Neural progenitor cell (in vitro differentiated cells): ENCODE measurements around the gene EIF5A. TPM values are rescaled to one million over a fixed set of nuclear protein-coding genes. Genes with fewer than 3 reads are reported as not detected.

Source experiments
- DNase-seq: peaks from one replicate; pipeline ENCODE4 v3.0.0-alpha.2; 2016; ENCODE audit warnings: low spot score
- H2AFZ ChIP-seq: fragments of 200-600 bp; sonication (generic); replicated peaks from 2 replicates; pipeline ENCODE4 v1.6.1; 2016; ENCODE audit warnings: antibody characterized with exemption
- H3F3A ChIP-seq: fragments of 200-600 bp; sonication (generic); 2 replicates; pipeline ENCODE4 v1.6.1; 2016; ENCODE audit warnings: antibody characterized with exemption, low read depth
- H3K27ac ChIP-seq: fragments of 200-600 bp; sonication (generic); 2 replicates; pipeline ENCODE4 v1.5.1; 2016; ENCODE audit warnings: mild to moderate bottlenecking
- H3K27me3 ChIP-seq: fragments of 200-600 bp; sonication (generic); 2 replicates; pipeline ENCODE4 v1.6.1; 2016; ENCODE audit warnings: mild to moderate bottlenecking, moderate library complexity
- H3K36me3 ChIP-seq: fragments of 200-600 bp; sonication (generic); 2 replicates; pipeline ENCODE4 v1.5.1; 2016
- H3K4me1 ChIP-seq: fragments of 200-600 bp; sonication (generic); 2 replicates; pipeline ENCODE4 v1.6.1; 2016; ENCODE audit warnings: mixed run types
- H3K4me2 ChIP-seq: fragments of 200-600 bp; sonication (generic); 2 replicates; pipeline ENCODE4 v1.6.1; 2016
- H3K4me3 ChIP-seq: fragments of 200-600 bp; sonication (generic); 2 replicates; pipeline ENCODE4 v1.5.1; 2016
- H3K79me2 ChIP-seq: fragments of 200-600 bp; sonication (generic); 2 replicates; pipeline ENCODE4 v1.6.1; 2016; ENCODE audit warnings: low read depth
- H3K9ac ChIP-seq: fragments of 200-600 bp; sonication (generic); 2 replicates; pipeline ENCODE4 v1.6.1; 2016
- H3K9me3 ChIP-seq: fragments of 200-600 bp; sonication (generic); 2 replicates; pipeline ENCODE4 v1.5.1; 2016; ENCODE audit warnings: low read depth
- H4K20me1 ChIP-seq: fragments of 200-600 bp; sonication (generic); 2 replicates; pipeline ENCODE4 v1.6.1; 2016; ENCODE audit warnings: low read depth
- H3K27ac Mint-ChIP-seq: 3 replicates; pipeline ENCODE4 v1.8.0; 2021; ENCODE audit warnings: mixed read lengths
- H3K27me3 Mint-ChIP-seq: 2 replicates; pipeline ENCODE4 v1.8.0; 2022; ENCODE audit warnings: low read depth, mild to moderate bottlenecking, inconsistent platforms, moderate library complexity, mixed read lengths; ENCODE audit not compliant: insufficient read depth
- H3K36me3 Mint-ChIP-seq: 3 replicates; pipeline ENCODE4 v1.8.0; 2021; ENCODE audit warnings: mixed read lengths
- H3K4me1 Mint-ChIP-seq: 3 replicates; pipeline ENCODE4 v1.8.0; 2021; ENCODE audit warnings: mixed read lengths
- H3K4me3 Mint-ChIP-seq: 3 replicates; pipeline ENCODE4 v1.8.0; 2021; ENCODE audit warnings: mild to moderate bottlenecking, moderate library complexity, mixed read lengths
- H3K9me3 Mint-ChIP-seq: 3 replicates; pipeline ENCODE4 v1.8.0; 2020; ENCODE audit warnings: mixed read lengths
- EZH2 ChIP-seq: fragments of 200-600 bp; sonication (generic); IDR thresholded peaks from 2 replicates; pipeline ENCODE4 v1.6.1; 2017; ENCODE audit warnings: antibody characterized with exemption, mild to moderate bottlenecking, moderate library complexity
- EZH2phosphoT487 ChIP-seq: fragments of 200-600 bp; sonication (generic); IDR thresholded peaks from 2 replicates; pipeline ENCODE4 v1.6.1; 2017; ENCODE audit warnings: antibody characterized with exemption
- total RNA-seq: library from RNA; depleted of rRNA; stranded (reverse); fragments of >200 nt; gene quantifications from 2 replicates; pipeline ENCODE4 v1.2.3, GENCODE V29; 2015; ENCODE audit warnings: low replicate concordance
- TF ChIP-seq, protein P1 (sequence below): fragments of 200-600 bp; sonication (generic); IDR thresholded peaks from 2 replicates; pipeline ENCODE4 v1.5.1; 2017; ENCODE audit warnings: antibody characterized with exemption, mild to moderate bottlenecking

The EIF5A gene
- total RNA-seq, 1 donor from 2014 or later, result 251 TPM

DNA sequence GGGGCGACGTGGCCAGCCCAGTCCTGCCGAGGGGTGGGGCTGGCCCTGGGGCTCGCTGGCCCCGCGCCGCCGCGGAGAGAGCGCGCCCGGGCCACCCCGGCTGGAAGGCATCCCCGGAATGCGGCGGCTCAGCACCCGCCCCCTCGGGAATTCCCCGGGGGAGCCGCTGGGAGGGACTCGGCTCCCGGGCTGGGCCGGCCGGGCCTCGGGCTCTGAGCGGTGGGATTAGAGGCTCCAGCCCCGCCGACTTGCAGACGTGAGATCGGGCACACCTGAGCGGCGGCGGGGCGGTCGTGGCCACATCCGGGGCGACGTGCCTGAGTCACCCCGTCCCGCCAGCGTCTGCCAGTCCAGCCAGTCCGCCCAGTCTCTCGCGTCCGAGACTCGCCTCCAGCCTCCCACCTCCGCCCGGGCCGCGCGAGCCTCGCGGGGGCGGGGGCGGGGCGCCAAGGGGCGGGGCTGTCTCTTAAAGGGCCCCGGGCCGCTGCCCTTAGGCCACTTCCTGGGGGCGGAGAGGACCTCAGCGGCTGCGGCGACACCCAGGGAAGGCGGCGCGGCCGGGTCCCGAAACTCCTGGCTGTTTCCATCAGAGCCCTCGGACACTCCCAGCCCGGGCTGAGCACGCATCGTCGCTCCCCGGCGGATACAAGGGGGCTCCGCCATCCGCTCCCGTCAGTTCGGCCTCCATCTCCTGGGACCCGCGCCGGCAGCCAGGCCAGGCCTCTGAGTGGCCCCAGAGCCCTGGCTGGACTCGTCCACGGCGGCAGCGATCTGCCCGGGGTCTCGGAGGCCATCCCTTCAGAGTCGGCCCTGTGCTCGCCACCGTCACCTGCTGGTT, 44.5 kb downstream of the EIF5A start, which contains the start of gene KCTD11:
TSS of gene KCTD11 (plus strand) at position 498 of the 838 bp plus-strand sequence.
- no peak for TF ChIP-seq EZH2phosphoT487
- TF ChIP-seq, protein P1, sequence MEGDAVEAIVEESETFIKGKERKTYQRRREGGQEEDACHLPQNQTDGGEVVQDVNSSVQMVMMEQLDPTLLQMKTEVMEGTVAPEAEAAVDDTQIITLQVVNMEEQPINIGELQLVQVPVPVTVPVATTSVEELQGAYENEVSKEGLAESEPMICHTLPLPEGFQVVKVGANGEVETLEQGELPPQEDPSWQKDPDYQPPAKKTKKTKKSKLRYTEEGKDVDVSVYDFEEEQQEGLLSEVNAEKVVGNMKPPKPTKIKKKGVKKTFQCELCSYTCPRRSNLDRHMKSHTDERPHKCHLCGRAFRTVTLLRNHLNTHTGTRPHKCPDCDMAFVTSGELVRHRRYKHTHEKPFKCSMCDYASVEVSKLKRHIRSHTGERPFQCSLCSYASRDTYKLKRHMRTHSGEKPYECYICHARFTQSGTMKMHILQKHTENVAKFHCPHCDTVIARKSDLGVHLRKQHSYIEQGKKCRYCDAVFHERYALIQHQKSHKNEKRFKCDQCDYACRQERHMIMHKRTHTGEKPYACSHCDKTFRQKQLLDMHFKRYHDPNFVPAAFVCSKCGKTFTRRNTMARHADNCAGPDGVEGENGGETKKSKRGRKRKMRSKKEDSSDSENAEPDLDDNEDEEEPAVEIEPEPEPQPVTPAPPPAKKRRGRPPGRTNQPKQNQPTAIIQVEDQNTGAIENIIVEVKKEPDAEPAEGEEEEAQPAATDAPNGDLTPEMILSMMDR, result peak; percentile 62
- H3K9ac ChIP-seq, result peak within 1 kb of the TSS; percentile 67
- H3K9me3 ChIP-seq, result no peaks in the 10 kb centered on the region
- Mint-ChIP-seq H3K4me3 (peak within 1 kb of the TSS; percentile 91), H3K36me3 (no peaks in the 10 kb centered on the region), H3K27me3 (peaks cover 10% of the 10 kb centered on the region), H3K4me1 (peaks cover 55% of the 10 kb centered on the region), H3K27ac (peak within 1 kb of the TSS; percentile 92), H3K9me3 (no peaks in the 10 kb centered on the region)
- H3K4me3 ChIP-seq, result peak within 1 kb of the TSS; percentile 79
- H3K4me2 ChIP-seq, result peak within 1 kb of the TSS; percentile 88
- H4K20me1 ChIP-seq, result peaks cover 7% of the 10 kb centered on the region
- peaks cover 8% of the 10 kb centered on the region for H3K27me3 ChIP-seq
- H3F3A ChIP-seq, result peaks cover 45% of the 10 kb centered on the region
- no peaks in the 10 kb centered on the region for H3K79me2 ChIP-seq
- no peaks in the 10 kb centered on the region for H3K36me3 ChIP-seq
- H3K4me1 ChIP-seq, result peaks cover 9% of the 10 kb centered on the region
- H3K27ac ChIP-seq, result peak within 1 kb of the TSS; percentile 78
- DNase-seq, result peak; percentile 96
- H2AFZ ChIP-seq, result no peak within 1 kb of the TSS

DNA sequence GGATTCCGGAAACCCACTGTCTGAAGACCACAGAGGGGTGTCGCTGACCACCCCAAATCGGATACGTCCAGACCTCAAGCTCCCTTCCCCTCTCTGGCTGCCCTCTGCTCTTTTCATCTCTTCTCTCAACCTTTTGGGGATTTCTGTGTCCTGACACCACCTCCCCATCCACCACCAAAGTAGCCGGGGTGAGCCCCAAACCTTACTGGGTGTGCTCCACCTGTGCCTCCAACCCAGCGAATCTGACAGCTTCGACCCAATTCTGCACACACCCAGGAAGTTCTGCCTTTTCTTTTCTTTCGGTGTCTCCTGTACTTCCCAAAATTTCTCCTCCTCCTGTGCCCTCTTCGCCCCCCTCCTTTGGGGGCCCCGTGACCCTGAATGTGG, 45.1 kb downstream of the EIF5A start:
- Mint-ChIP-seq H3K36me3 (no peaks in the 10 kb centered on the region), H3K27me3 (peaks cover 10% of the 10 kb centered on the region), H3K4me1 (peaks cover 55% of the 10 kb centered on the region), H3K27ac (peak overlapping the region; percentile 92), H3K4me3 (peak overlapping the region; percentile 91), H3K9me3 (no peaks in the 10 kb centered on the region)
- TF ChIP-seq, protein P1, result no peak
- no peak for TF ChIP-seq EZH2
- TF ChIP-seq EZH2phosphoT487, result no peak
- Histone ChIP-seq H3K9me3 (no peaks in the 10 kb centered on the region), H3K27ac (no peak overlapping the region), H3K4me2 (peak overlapping the region; percentile 88), H3K36me3 (no peaks in the 10 kb centered on the region), H3K79me2 (no peaks in the 10 kb centered on the region), H4K20me1 (peaks cover 7% of the 10 kb centered on the region), H2AFZ (no peak overlapping the region), H3K27me3 (peaks cover 8% of the 10 kb centered on the region), H3F3A (peaks cover 45% of the 10 kb centered on the region), H3K9ac (peak overlapping the region; percentile 67), H3K4me1 (peaks cover 9% of the 10 kb centered on the region), H3K4me3 (peak overlapping the region; percentile 79)
- DNase-seq, result no peak

DNA sequence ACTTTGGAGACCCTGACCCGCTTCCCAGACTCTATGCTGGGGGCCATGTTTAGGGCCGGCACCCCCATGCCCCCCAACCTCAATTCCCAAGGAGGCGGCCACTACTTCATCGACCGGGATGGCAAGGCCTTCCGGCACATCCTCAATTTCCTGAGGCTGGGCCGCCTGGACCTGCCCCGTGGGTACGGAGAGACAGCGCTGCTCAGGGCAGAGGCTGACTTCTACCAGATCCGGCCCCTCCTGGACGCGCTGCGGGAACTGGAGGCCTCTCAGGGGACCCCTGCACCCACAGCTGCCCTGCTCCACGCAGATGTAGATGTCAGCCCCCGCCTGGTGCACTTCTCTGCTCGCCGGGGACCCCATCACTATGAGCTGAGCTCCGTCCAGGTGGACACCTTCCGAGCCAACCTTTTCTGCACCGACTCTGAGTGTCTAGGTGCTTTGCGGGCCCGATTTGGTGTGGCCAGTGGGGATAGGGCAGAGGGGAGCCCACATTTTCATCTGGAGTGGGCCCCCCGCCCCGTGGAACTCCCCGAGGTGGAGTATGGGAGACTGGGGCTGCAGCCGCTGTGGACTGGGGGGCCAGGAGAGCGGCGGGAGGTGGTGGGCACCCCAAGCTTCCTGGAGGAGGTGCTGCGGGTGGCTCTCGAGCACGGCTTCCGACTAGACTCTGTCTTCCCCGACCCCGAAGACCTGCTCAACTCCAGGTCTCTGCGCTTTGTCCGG, 45.6 kb downstream of the EIF5A start:
- Histone ChIP-seq H3F3A (peaks cover 45% of the 10 kb centered on the region), H3K27me3 (peaks cover 8% of the 10 kb centered on the region), H4K20me1 (peaks cover 7% of the 10 kb centered on the region), H3K4me3 (peak overlapping the region; percentile 79), H3K27ac (no peak overlapping the region), H3K36me3 (no peaks in the 10 kb centered on the region), H3K4me2 (peak overlapping the region; percentile 88), H2AFZ (no peak overlapping the region), H3K4me1 (peaks cover 9% of the 10 kb centered on the region), H3K9me3 (no peaks in the 10 kb centered on the region), H3K9ac (no peak overlapping the region), H3K79me2 (no peaks in the 10 kb centered on the region)
- Mint-ChIP-seq H3K36me3 (no peaks in the 10 kb centered on the region), H3K9me3 (no peaks in the 10 kb centered on the region), H3K4me3 (peak overlapping the region; percentile 91), H3K4me1 (peaks cover 55% of the 10 kb centered on the region), H3K27me3 (peaks cover 10% of the 10 kb centered on the region), H3K27ac (peak overlapping the region; percentile 92)
- DNase-seq, result no peak
- TF ChIP-seq, protein P1, result no peak
- TF ChIP-seq EZH2phosphoT487 (no peak), EZH2 (no peak)
